Measurements from ENCODE around the gene SCN8A.

DNA sequence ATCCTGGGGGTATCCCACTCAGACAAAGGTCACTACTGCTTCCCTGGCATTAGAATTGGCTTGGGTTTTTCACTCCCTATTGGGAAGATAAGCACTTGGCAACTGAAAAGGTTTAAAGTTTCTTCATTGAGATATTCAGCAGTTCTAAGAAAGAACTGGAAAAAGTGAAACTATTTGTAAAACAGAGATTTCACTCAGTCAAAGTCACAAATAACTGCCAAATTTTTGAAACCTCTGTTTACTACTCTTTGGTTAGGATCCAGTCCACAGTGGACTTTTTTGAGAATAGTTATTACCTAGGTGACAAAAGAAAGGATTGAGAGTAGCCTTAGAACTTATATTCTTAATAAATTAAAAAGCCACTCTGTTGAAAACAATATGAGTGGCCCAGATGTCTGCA lies 172.7 kb downstream of the SCN8A start:
- TF ChIP-seq POLR2AphosphoS5 (IDR thresholded peaks at IDR 0.05; ENCODE audit: low read depth, low read length): no peak
- TF ChIP-seq TAF1 (IDR thresholded peaks at IDR 0.05; ENCODE audit: borderline replicate concordance, low read depth, low read length): no peak
